KMS-11 (cell line): ENCODE data around the gene DYNC1LI1.

Experiments used
- H2AFZ ChIP-seq: fragments of 200-600 bp; sonication (generic); 2 replicates; pipeline ENCODE4 v1.6.1; 2016; ENCODE audit warnings: antibody characterized with exemption, mixed run types, low read depth
- H3K27ac ChIP-seq: fragments of 200-600 bp; sonication (generic); 2 replicates; pipeline ENCODE4 v1.6.1; 2016; ENCODE audit warnings: mild to moderate bottlenecking, mixed run types
- H3K27me3 ChIP-seq: fragments of 200-600 bp; sonication (generic); 2 replicates; pipeline ENCODE4 v1.6.1; 2017; ENCODE audit warnings: mild to moderate bottlenecking, low read depth, mixed run types, moderate library complexity; ENCODE audit not compliant: insufficient read depth
- H3K36me3 ChIP-seq: fragments of 200-600 bp; sonication (generic); 2 replicates; pipeline ENCODE4 v1.6.1; 2017; ENCODE audit warnings: mild to moderate bottlenecking, mixed run types; ENCODE audit not compliant: insufficient read depth
- H3K4me1 ChIP-seq: fragments of 200-600 bp; sonication (generic); 2 replicates; pipeline ENCODE4 v1.6.1; 2016; ENCODE audit warnings: mild to moderate bottlenecking, low read depth, mixed run types; ENCODE audit not compliant: poor library complexity, severe bottlenecking
- H3K4me2 ChIP-seq: fragments of 200-600 bp; sonication (generic); 2 replicates; pipeline ENCODE4 v1.7.0; 2016; ENCODE audit warnings: mild to moderate bottlenecking, mixed run types
- H3K4me3 ChIP-seq: fragments of 200-600 bp; sonication (generic); IDR thresholded peaks from 2 replicates; pipeline ENCODE4 v1.6.1; 2017; ENCODE audit warnings: low read depth, low read length, mixed read lengths; ENCODE audit not compliant: insufficient read depth
- H3K79me2 ChIP-seq: fragments of 200-600 bp; sonication (generic); 2 replicates; pipeline ENCODE4 v1.6.1; 2016; ENCODE audit warnings: low read depth, mixed run types; ENCODE audit not compliant: insufficient read depth
- H3K9ac ChIP-seq: fragments of 200-600 bp; sonication (generic); 2 replicates; pipeline ENCODE4 v1.6.1; 2016; ENCODE audit warnings: mild to moderate bottlenecking, mixed run types
- H4K20me1 ChIP-seq: fragments of 200-600 bp; sonication (generic); 2 replicates; pipeline ENCODE4 v1.6.1; 2016; ENCODE audit warnings: mild to moderate bottlenecking, mixed run types; ENCODE audit not compliant: insufficient read depth
- TF ChIP-seq, protein P1 (sequence below): fragments of 200-600 bp; sonication (generic); conservative IDR thresholded peaks from 2 replicates; pipeline ENCODE4 v1.6.1; 2017; ENCODE audit warnings: low read depth, mild to moderate bottlenecking, antibody characterized with exemption, low read length, moderate library complexity, mixed read lengths

Gene DYNC1LI1

DNA sequence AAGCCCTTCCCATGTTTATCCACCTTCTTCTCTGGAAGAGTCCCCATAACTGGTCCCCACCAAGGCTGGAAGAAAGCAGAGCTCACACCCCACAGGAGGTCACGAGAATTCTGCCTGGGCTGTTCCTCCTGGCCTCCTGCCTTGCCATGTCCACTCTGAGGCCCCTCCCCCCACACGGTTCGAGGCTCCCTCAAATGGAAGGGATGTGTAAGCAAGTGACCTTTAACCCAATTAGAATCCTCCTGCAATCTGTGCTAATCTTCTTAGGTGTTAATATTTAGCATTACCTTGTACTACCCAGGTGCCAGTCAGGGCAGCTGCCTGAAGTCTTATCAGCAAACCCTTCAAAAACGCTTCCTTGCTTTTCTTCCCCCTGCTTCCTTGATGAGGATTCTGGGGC lies 32.4 kb upstream of the DYNC1LI1 start:
- Histone ChIP-seq H3K79me2 (no peaks in the 10 kb centered on the region), H3K4me2 (no peak overlapping the region), H3K27me3 (no peaks in the 10 kb centered on the region), H3K4me1 (no peaks in the 10 kb centered on the region), H4K20me1 (no peaks in the 10 kb centered on the region), H3K9ac (no peak overlapping the region), H3K27ac (no peak overlapping the region), H2AFZ (no peak overlapping the region), H3K36me3 (no peaks in the 10 kb centered on the region), H3K4me3 (no peak overlapping the region)
- TF ChIP-seq, protein P1, sequence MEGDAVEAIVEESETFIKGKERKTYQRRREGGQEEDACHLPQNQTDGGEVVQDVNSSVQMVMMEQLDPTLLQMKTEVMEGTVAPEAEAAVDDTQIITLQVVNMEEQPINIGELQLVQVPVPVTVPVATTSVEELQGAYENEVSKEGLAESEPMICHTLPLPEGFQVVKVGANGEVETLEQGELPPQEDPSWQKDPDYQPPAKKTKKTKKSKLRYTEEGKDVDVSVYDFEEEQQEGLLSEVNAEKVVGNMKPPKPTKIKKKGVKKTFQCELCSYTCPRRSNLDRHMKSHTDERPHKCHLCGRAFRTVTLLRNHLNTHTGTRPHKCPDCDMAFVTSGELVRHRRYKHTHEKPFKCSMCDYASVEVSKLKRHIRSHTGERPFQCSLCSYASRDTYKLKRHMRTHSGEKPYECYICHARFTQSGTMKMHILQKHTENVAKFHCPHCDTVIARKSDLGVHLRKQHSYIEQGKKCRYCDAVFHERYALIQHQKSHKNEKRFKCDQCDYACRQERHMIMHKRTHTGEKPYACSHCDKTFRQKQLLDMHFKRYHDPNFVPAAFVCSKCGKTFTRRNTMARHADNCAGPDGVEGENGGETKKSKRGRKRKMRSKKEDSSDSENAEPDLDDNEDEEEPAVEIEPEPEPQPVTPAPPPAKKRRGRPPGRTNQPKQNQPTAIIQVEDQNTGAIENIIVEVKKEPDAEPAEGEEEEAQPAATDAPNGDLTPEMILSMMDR, result no peak

DNA sequence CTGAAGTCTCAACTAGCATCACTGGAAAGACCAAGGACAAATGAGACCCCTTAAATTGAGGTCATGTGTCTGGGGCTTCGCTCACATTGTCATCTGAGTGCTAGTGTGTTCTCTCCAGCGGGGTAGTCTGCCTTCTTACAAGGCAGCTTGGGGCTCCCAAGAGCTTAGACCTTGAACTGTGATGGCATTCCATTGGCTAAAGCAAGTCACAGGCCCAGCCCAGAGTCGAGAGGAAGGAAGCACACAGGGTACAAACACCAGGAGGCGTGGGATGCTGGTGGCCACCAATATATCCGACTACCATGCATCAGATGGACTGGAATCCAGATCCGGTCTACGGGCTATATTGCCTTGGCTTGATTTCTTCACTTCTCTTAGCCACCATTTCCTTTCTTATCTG lies 31.5 kb upstream of the DYNC1LI1 start:
- H3K4me1 ChIP-seq, result no peaks in the 10 kb centered on the region
- H3K4me3 ChIP-seq, result no peak overlapping the region
- no peak overlapping the region for H3K9ac ChIP-seq
- no peaks in the 10 kb centered on the region for H3K27me3 ChIP-seq
- H3K27ac ChIP-seq, result no peak overlapping the region
- no peaks in the 10 kb centered on the region for H3K79me2 ChIP-seq
- no peaks in the 10 kb centered on the region for H4K20me1 ChIP-seq
- H3K4me2 ChIP-seq, result no peak overlapping the region
- no peaks in the 10 kb centered on the region for H3K36me3 ChIP-seq
- TF ChIP-seq, protein P1, result no peak
- no peak overlapping the region for H2AFZ ChIP-seq

DNA sequence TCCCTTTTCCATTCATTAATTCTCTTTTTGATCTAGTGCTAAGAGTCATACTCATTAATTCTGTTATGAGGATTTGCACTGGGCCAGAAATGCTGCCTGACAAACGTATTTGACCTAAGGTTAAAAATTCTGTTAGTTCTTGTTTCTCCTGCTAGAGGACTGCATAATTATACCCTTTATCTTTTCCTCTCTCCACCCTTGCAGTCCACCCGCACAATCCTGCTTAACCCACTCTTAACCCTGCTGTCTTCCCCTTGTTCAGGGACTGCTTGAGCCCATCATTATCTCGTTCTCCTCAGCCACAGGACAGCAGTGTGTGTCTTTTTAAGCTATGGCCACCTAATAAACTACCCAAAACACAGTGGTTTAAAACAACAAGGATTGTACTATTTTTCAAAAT lies 31.1 kb upstream of the DYNC1LI1 start:
- no peak overlapping the region for H2AFZ ChIP-seq
- no peaks in the 10 kb centered on the region for H3K79me2 ChIP-seq
- no peak overlapping the region for H3K4me3 ChIP-seq
- no peak overlapping the region for H3K9ac ChIP-seq
- H3K27ac ChIP-seq, result no peak overlapping the region
- no peaks in the 10 kb centered on the region for H3K27me3 ChIP-seq
- H3K4me2 ChIP-seq, result no peak overlapping the region
- TF ChIP-seq, protein P1, result no peak
- H4K20me1 ChIP-seq, result no peaks in the 10 kb centered on the region
- no peaks in the 10 kb centered on the region for H3K4me1 ChIP-seq
- no peaks in the 10 kb centered on the region for H3K36me3 ChIP-seq

DNA sequence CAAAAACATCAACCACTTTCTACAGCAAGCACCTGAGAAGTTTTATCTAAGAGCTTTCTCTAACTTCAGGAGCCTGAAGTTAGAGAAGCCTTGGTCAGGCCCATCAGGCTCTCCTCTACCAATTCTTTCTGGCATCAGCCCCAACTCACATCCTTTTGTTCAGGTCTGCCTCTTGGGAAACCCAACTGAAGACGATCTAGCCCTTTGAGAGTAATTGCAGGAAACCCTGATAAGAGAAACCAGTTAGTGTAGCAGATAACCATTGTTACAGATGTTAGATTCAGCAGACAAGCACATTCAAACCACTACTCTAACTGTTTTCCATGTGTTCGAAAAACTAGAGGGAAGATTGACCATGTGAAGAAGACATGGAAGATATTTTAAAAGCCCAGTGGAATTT lies 27.0 kb upstream of the DYNC1LI1 start:
- Histone ChIP-seq H3K4me2 (no peak overlapping the region), H2AFZ (no peak overlapping the region)

More for the DNA sequence above, 27.0 kb upstream of the DYNC1LI1 start:
- Histone ChIP-seq H3K9ac (no peak overlapping the region), H3K79me2 (no peaks in the 10 kb centered on the region), H3K36me3 (no peaks in the 10 kb centered on the region), H3K4me1 (no peaks in the 10 kb centered on the region), H3K27ac (no peak overlapping the region), H4K20me1 (no peaks in the 10 kb centered on the region), H3K4me3 (no peak overlapping the region), H3K27me3 (no peaks in the 10 kb centered on the region)
- TF ChIP-seq, protein P1, result no peak
